MCF 10A (cell line): ENCODE measurements around the gene POLR1G. TPM values are rescaled to one million over a fixed set of nuclear protein-coding genes. Genes with fewer than 3 reads are reported as not detected.

Experiments
- BruUV-seq: library from RNA; stranded (reverse); fragments of 400-500 nt; replicated peaks from 2 replicates; lab custom pipeline; 2021; lab: Mats Ljungman, UMichigan
- CTCF ChIA-PET: fragments of 300-600 bp; sonication (Branson Sonifier 250); formaldehyde crosslinking; extraction: SDS; loops from one replicate; lab custom pipeline; 2021; ENCODE audit warnings: antibody characterized with exemption, inconsistent platforms; lab: Yijun Ruan, JAX
- POLR2A ChIA-PET: fragments of 300-600, 350-650 bp; sonication (Branson Sonifier 250); formaldehyde crosslinking; extraction: SDS; loops from one replicate; lab custom pipeline; 2020; ENCODE audit warnings: antibody characterized with exemption, inconsistent platforms; lab: Yijun Ruan, JAX
- DNase-seq: peaks from one replicate; pipeline ENCODE4 v3.0.0-alpha.2; 2018; ENCODE audit not compliant: unreplicated experiment
- H3K27ac Mint-ChIP-seq: one replicate; pipeline ENCODE4 v1.8.0; 2022; ENCODE audit warnings: mild to moderate bottlenecking, low read depth, mixed read lengths; ENCODE audit not compliant: unreplicated experiment
- H3K27me3 Mint-ChIP-seq: one replicate; pipeline ENCODE4 v1.8.0; 2022; ENCODE audit warnings: mixed read lengths; ENCODE audit not compliant: insufficient read depth, unreplicated experiment
- H3K36me3 Mint-ChIP-seq: one replicate; pipeline ENCODE4 v1.8.0; 2022; ENCODE audit warnings: mild to moderate bottlenecking, moderate library complexity, mixed read lengths; ENCODE audit not compliant: insufficient read depth, unreplicated experiment
- H3K4me1 Mint-ChIP-seq: one replicate; pipeline ENCODE4 v1.8.0; 2022; ENCODE audit warnings: mixed read lengths; ENCODE audit not compliant: insufficient read depth, unreplicated experiment
- H3K4me3 Mint-ChIP-seq: one replicate; pipeline ENCODE4 v1.8.0; 2022; ENCODE audit warnings: mild to moderate bottlenecking, moderate library complexity, mixed read lengths; ENCODE audit not compliant: unreplicated experiment
- H3K9me3 Mint-ChIP-seq: one replicate; pipeline ENCODE4 v1.8.0; 2022; ENCODE audit warnings: mixed read lengths; ENCODE audit not compliant: unreplicated experiment
- intact Hi-C: fragments of 100-400 bp; cut with micrococcal nuclease; formaldehyde crosslinking; loops from 2 replicates; pipeline ENCODE4 v1.14.1; 2022
- total RNA-seq: library from RNA; stranded (reverse); gene quantifications from 2 replicates; pipeline ENCODE4 v1.2.3, GENCODE V29; 2022
- TF ChIP-seq, protein P1 (sequence below): fragments of 200-600 bp; IDR thresholded peaks from one replicate; pipeline ENCODE4 v1.8.0; 2022; ENCODE audit warnings: antibody characterized with exemption, mild to moderate bottlenecking; ENCODE audit not compliant: unreplicated experiment

POLR1G gene
- total RNA-seq, 1 experiment from 2014 or later: 17.6 TPM

DNA sequence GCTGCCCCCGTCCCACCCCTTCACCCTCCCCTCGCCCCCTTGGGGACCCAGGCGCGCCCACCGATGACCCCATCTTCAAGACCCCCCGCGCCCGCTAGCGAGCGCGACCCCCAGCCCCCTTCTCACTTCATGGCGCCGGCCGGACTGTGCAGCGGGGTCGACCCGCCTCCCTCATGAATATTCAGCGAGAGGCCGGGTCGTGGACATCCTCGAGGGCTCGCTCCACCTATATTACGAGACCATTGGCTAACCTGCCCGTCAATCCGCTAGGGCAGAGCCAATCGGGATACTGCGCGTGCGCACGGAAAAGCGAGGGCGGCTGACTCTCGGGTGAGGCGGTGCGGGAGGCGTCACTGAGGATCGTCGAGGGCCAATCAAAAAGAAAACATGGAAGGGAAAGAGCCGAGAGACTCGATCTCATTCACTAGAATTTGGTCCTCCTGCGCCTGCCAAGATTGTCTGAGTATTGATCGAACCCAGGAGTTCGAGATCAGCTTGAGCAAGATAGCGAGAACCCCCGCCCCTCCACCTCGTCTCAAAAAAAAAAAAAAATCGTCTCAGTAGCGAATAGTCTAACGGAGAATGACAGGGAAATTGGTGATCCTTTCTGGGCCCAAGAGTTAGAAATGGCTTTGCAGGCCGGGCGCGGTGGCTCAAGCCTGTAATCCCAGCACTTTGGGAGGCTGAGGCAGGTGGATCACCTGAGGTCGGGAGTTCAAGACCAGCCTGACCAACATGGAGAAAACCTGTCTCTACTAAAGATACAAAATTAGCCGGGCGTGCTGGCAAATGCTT lies 35.8 kb upstream of the POLR1G start, which contains the start of gene ERCC2:
Gene ERCC2 (minus strand): TSS at position 164 of the 795 bp plus-strand sequence. CDS start 33 bp downstream, at position 131.
- BruUV-seq: TSS peak; percentile 98
- intact Hi-C loops: no loop called here
- ChIA-PET CTCF (no interaction called here), POLR2A (interaction anchor here (0.6 to 1.3 kb wide), 6 partner anchors 16 to 332 kb away, joined by 3 to 10 read pairs (median 4); partner anchors contain the start of genes CLASRP and PPP1R13L)
- TF ChIP-seq, protein P1, sequence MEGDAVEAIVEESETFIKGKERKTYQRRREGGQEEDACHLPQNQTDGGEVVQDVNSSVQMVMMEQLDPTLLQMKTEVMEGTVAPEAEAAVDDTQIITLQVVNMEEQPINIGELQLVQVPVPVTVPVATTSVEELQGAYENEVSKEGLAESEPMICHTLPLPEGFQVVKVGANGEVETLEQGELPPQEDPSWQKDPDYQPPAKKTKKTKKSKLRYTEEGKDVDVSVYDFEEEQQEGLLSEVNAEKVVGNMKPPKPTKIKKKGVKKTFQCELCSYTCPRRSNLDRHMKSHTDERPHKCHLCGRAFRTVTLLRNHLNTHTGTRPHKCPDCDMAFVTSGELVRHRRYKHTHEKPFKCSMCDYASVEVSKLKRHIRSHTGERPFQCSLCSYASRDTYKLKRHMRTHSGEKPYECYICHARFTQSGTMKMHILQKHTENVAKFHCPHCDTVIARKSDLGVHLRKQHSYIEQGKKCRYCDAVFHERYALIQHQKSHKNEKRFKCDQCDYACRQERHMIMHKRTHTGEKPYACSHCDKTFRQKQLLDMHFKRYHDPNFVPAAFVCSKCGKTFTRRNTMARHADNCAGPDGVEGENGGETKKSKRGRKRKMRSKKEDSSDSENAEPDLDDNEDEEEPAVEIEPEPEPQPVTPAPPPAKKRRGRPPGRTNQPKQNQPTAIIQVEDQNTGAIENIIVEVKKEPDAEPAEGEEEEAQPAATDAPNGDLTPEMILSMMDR: no peak
- peak within 1 kb of the TSS; percentile 94 for H3K27ac Mint-ChIP-seq
- H3K27me3 Mint-ChIP-seq: no peaks in the 10 kb centered on the region
- peak within 1 kb of the TSS; percentile 81 for H3K4me3 Mint-ChIP-seq
- peak; percentile 99 for DNase-seq
- no peaks in the 10 kb centered on the region for H3K9me3 Mint-ChIP-seq
- H3K4me1 Mint-ChIP-seq: peaks cover 4% of the 10 kb centered on the region
- no peaks in the 10 kb centered on the region for H3K36me3 Mint-ChIP-seq

DNA sequence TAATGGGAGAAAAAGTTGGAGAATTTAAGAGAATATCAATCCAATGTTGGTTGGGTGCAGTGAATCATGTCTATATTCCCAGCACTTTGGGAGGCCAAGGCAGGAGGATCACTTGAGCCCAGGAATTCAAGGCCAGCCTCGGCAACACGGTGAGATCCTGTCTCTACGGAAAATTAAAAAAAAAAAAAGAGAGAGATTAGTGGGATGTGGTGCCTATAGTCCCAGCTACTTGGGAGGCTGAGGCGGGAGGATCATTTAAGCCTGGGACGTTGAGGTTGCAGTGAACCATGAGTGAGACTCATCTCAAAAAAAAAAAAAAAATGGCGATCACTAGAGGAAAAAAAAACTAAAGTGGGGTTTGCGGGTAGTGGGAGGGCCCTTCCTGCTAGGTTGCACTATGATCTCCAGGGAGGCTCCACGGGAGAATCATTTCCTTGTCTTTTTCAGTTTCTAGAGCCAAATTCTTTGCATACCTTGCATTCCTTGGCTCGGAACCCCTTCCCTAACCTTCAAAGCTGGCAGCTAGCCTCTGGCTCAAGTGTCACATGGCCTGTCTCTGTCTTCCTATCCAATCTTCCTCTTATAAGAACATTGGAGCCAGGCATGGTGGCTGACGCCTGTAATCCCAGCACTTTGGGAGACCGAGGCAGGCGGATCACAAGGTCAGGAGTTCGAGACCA lies 30.3 kb upstream of the POLR1G start:
- no peak overlapping the region for H3K4me3 Mint-ChIP-seq
- intact Hi-C loops: loop anchor here (2.0 kb wide), 1 partner anchor 29 kb away; the partner anchor contains the start of gene PPP1R13L
- POLR2A ChIA-PET: interaction anchor here (0.7 to 2.1 kb wide), 3 partner anchors 15 to 30 kb away, joined by 3 to 8 read pairs (median 3); no protein-coding TSS in a partner anchor

DNA sequence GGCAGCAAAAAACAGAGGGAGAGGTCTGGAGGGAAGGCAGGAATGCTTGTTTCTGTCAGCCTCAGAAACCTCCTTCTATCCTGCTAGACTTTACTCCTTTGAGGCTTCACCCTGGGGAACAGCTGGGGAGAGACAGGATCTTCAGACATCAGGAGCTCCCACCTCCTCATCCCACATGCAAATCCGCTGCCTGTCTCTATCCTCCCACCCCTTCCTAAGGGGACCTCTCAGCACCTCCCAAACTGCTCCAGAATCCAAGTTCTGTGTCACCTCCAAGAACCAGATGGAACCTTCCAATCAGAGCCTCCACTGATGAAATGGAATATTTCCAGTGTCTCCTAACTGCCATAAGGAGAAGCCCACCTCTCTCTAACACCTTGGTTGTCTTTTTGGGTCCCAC lies 26.3 kb upstream of the POLR1G start:
- BruUV-seq: no TSS peak
- H3K27ac Mint-ChIP-seq: peak overlapping the region; percentile 47
- H3K9me3 Mint-ChIP-seq: no peaks in the 10 kb centered on the region
- ChIA-PET CTCF (interaction anchor here (0.8 kb wide), 1 partner anchor 99 kb away, joined by 3 read pairs; no protein-coding TSS in a partner anchor), POLR2A (interaction anchor here (0.7 kb wide), 1 partner anchor 56 kb away, joined by 3 read pairs; no protein-coding TSS in a partner anchor)
- peaks cover 33% of the 10 kb centered on the region for H3K36me3 Mint-ChIP-seq
- peaks cover 5% of the 10 kb centered on the region for H3K4me1 Mint-ChIP-seq
- H3K4me3 Mint-ChIP-seq: no peak overlapping the region
- TF ChIP-seq, protein P1: no peak
- intact Hi-C loops: no loop called here
- no peaks in the 10 kb centered on the region for H3K27me3 Mint-ChIP-seq
- DNase-seq: no peak

More for the DNA sequence above, 30.3 kb upstream of the POLR1G start:
- H3K27me3 Mint-ChIP-seq: no peaks in the 10 kb centered on the region
- H3K36me3 Mint-ChIP-seq: peaks cover 10% of the 10 kb centered on the region
- CTCF ChIA-PET: no interaction called here
- no TSS peak for BruUV-seq
- no peaks in the 10 kb centered on the region for H3K9me3 Mint-ChIP-seq
- DNase-seq: peak; percentile 87
- H3K27ac Mint-ChIP-seq: no peak overlapping the region
- H3K4me1 Mint-ChIP-seq: peaks cover 5% of the 10 kb centered on the region
- TF ChIP-seq, protein P1: no peak

DNA sequence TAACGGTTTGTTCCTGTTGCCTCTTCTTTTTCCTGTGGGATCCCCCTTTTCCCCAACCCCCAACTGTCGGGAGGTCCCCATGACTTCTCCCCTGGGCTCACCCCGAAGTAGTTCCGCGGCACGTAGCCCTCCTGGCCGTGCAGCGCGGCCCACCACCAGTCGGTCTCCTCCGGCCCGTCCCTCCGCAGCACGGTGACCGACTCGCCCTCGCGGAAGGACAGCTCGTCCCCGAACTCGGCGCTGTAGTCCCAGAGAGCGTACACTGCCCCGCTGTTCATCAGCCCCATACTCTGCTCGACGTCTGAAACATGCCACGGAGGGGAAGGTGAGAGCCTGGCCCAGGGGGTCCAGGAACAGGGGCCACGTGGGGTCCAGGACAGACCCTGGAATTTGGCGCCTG lies 24.0 kb upstream of the POLR1G start:
- H3K27ac Mint-ChIP-seq: no peak overlapping the region
- no peak for DNase-seq
- intact Hi-C loops: no loop called here
- no peaks in the 10 kb centered on the region for H3K27me3 Mint-ChIP-seq
- TF ChIP-seq, protein P1: no peak
- no peak overlapping the region for H3K4me3 Mint-ChIP-seq
- CTCF ChIA-PET: interaction anchor here (1.0 kb wide), 1 partner anchor 11 kb away, joined by 3 read pairs; no protein-coding TSS in a partner anchor
- POLR2A ChIA-PET: no interaction called here
- H3K36me3 Mint-ChIP-seq: peaks cover 39% of the 10 kb centered on the region
- BruUV-seq: no TSS peak
- no peaks in the 10 kb centered on the region for H3K9me3 Mint-ChIP-seq
- peaks cover 5% of the 10 kb centered on the region for H3K4me1 Mint-ChIP-seq
